ENCODE measurements around the gene PLEKHM2. TPM values are rescaled to one million over a fixed set of nuclear protein-coding genes. Genes with fewer than 3 reads are reported as not detected.
"Not testable (repeated sequence)": the region's sequence is repeated elsewhere in the genome, so short reads cannot be mapped to it uniquely, and the experiment has no call there.

PLEKHM2 gene
- total RNA-seq, 1 donor from 2014 or later = 88.1 TPM

DNA sequence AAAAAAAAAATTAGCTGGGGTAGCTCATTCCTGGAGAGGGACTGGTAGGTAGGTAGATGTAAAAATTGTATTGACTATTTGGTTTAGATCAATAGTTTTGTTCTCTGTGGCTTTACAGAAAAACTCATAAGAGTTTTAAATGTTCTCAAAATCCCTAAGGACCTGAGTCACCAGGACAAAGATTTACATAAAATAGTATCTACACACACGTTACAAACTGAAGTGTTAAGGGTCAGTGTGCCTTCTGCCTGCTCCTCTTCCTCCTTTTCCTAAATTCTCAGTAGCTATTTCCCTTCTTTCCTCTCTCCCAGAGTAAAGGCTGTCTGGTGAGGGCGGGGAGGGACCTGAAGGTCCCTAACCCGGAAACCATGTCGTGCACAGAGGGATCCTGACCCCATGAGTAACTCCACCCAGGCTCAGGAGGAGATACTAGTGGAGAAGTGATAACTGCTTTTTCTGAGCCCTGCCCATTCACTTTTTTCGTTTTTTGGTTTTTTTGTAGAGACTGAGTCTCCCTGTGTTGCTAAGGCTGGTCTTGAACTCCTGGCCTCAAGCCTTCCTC is 8.1 kb downstream of the PLEKHM2 start:
- no peaks in the 10 kb centered on the region for H3K27me3 Mint-ChIP-seq (ENCODE audit: unreplicated experiment)
- H3K27ac Mint-ChIP-seq (ENCODE audit: unreplicated experiment) = peak overlapping the region; percentile 48
- no peak for DNase-seq (ENCODE audit: extremely low spot score, unreplicated experiment)
- peaks cover 5% of the 10 kb centered on the region for H3K36me3 Mint-ChIP-seq (ENCODE audit: unreplicated experiment)
- peaks cover 22% of the 10 kb centered on the region for H3K4me1 Mint-ChIP-seq (ENCODE audit: unreplicated experiment)
- no peaks in the 10 kb centered on the region for H3K9me3 Mint-ChIP-seq (ENCODE audit: unreplicated experiment)
- TF ChIP-seq, protein P1, sequence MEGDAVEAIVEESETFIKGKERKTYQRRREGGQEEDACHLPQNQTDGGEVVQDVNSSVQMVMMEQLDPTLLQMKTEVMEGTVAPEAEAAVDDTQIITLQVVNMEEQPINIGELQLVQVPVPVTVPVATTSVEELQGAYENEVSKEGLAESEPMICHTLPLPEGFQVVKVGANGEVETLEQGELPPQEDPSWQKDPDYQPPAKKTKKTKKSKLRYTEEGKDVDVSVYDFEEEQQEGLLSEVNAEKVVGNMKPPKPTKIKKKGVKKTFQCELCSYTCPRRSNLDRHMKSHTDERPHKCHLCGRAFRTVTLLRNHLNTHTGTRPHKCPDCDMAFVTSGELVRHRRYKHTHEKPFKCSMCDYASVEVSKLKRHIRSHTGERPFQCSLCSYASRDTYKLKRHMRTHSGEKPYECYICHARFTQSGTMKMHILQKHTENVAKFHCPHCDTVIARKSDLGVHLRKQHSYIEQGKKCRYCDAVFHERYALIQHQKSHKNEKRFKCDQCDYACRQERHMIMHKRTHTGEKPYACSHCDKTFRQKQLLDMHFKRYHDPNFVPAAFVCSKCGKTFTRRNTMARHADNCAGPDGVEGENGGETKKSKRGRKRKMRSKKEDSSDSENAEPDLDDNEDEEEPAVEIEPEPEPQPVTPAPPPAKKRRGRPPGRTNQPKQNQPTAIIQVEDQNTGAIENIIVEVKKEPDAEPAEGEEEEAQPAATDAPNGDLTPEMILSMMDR (IDR thresholded peaks at IDR 0.05) = no peak
- H3K4me3 Mint-ChIP-seq (ENCODE audit: unreplicated experiment) = no peak overlapping the region

DNA sequence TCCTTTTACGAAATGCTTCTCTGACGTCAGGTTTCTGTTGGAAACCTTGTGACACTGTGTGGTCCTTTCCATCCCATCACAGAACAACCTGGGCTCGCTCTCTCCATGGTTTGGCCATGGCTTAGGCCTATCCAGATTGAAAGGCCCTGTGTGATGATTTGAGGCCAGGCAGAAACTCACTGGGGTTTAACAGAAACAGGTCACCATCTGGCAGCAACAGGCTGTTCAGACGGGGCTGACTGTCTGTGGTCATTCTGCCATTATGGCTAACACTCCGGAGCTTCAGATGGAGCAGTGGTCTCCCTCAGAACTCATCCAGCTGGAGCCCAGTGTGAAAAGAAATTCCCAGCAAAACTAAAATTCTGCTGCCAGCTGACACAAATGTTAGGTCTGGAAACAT is 9.3 kb downstream of the PLEKHM2 start:
- Mint-ChIP-seq H3K9me3 (ENCODE audit: unreplicated experiment) (no peaks in the 10 kb centered on the region), H3K27me3 (ENCODE audit: unreplicated experiment) (no peaks in the 10 kb centered on the region), H3K4me3 (ENCODE audit: unreplicated experiment) (no peak overlapping the region), H3K27ac (ENCODE audit: unreplicated experiment) (peak overlapping the region; percentile 1), H3K4me1 (ENCODE audit: unreplicated experiment) (peaks cover 14% of the 10 kb centered on the region), H3K36me3 (ENCODE audit: unreplicated experiment) (peaks cover 1% of the 10 kb centered on the region)
- DNase-seq (ENCODE audit: extremely low spot score, unreplicated experiment) = no peak
- TF ChIP-seq, protein P1 (IDR thresholded peaks at IDR 0.05) = no peak

- TF ChIP-seq, protein P1 (IDR thresholded peaks at IDR 0.05) = no peak
- H3K4me3 Mint-ChIP-seq (ENCODE audit: unreplicated experiment) = no peak overlapping the region
- H3K4me1 Mint-ChIP-seq (ENCODE audit: unreplicated experiment) = peaks cover 9% of the 10 kb centered on the region
- no peak for DNase-seq (ENCODE audit: extremely low spot score, unreplicated experiment)
- peaks cover 1% of the 10 kb centered on the region for H3K36me3 Mint-ChIP-seq (ENCODE audit: unreplicated experiment)
- no peaks in the 10 kb centered on the region for H3K9me3 Mint-ChIP-seq (ENCODE audit: unreplicated experiment)
- peak overlapping the region; percentile 14 for H3K27ac Mint-ChIP-seq (ENCODE audit: unreplicated experiment)
- no peaks in the 10 kb centered on the region for H3K27me3 Mint-ChIP-seq (ENCODE audit: unreplicated experiment)
These were observed 12.9 kb downstream of the PLEKHM2 start for GRCh38 chr1:15696956-15697521.

DNA sequence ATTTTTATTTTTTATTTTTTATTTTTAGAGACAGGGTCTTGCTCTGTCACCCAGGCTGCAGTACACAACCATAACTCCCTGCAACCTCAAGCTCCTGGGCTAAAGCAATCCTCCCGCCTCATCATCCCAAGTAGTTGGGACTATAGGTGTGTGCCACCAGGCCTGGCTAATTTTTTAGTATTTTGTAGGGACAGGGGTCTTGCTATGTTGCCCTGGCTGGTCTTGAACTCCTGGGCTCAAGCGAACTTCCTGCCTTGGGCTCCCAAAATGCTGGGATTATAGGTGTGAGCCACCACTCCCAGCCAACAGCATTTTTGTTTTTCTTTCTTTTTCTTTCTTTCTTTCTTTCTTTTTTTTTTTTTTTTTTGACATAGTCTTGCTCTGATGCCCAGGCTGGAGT is 14.1 kb downstream of the PLEKHM2 start:
- H3K4me1 Mint-ChIP-seq (ENCODE audit: unreplicated experiment) = peaks cover 10% of the 10 kb centered on the region
- H3K9me3 Mint-ChIP-seq (ENCODE audit: unreplicated experiment) = no peaks in the 10 kb centered on the region
- TF ChIP-seq, protein P1 (IDR thresholded peaks at IDR 0.05) = no peak
- no peak overlapping the region for H3K27ac Mint-ChIP-seq (ENCODE audit: unreplicated experiment)
- no peak overlapping the region for H3K4me3 Mint-ChIP-seq (ENCODE audit: unreplicated experiment)
- no peaks in the 10 kb centered on the region for H3K27me3 Mint-ChIP-seq (ENCODE audit: unreplicated experiment)
- DNase-seq (ENCODE audit: extremely low spot score, unreplicated experiment) = no peak
- peaks cover 1% of the 10 kb centered on the region for H3K36me3 Mint-ChIP-seq (ENCODE audit: unreplicated experiment)

DNA sequence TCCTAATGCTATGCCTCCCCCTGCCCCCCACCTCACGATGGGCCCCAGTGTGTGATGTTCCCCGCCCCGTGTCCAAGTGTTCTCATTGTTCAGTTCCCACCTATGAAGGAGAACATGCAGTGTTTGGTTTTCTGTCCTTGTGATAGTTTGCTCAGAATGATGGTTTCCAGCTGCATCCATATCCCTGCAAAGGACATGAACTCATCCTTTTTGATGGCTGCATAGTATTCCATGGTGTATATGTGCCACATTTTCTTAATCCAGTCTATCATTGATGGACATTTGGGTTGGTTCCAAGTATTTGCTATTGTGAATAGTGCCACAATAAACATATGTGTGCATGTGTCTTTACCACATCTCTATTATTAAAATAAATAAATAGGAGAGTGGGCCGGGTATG is 15.2 kb downstream of the PLEKHM2 start:
- not testable (repeated sequence) for H3K27me3 Mint-ChIP-seq (ENCODE audit: unreplicated experiment); H3K36me3 Mint-ChIP-seq (ENCODE audit: unreplicated experiment); H3K4me3 Mint-ChIP-seq (ENCODE audit: unreplicated experiment); DNase-seq (ENCODE audit: extremely low spot score, unreplicated experiment); H3K27ac Mint-ChIP-seq (ENCODE audit: unreplicated experiment); H3K9me3 Mint-ChIP-seq (ENCODE audit: unreplicated experiment)
- H3K4me1 Mint-ChIP-seq (ENCODE audit: unreplicated experiment) = peaks cover 22% of the 10 kb centered on the region
